GM13977 (cell line): ENCODE data around the gene NCDN.

Experiments
- DNase-seq: peaks from one replicate; pipeline ENCODE4 v3.0.0; 2012; ENCODE audit warnings: low spot score
- CTCF ChIP-seq: IDR thresholded peaks from 2 replicates; pipeline ENCODE4 v1.5.1; 2012; ENCODE audit warnings: mild to moderate bottlenecking, control low read depth; ENCODE audit not compliant: insufficient read depth; ENCODE audit errors: extremely low read depth, missing control alignments
- in situ Hi-C: fragments of 300-500 bp; cut with MboI; formaldehyde crosslinking; loops from one replicate; pipeline ENCODE4 v1.12.0; 2022; ENCODE audit warnings: low sequenced_read_pairs, low pct_unique_long_range_greater_than_20kb, mixed read lengths, inconsistent platforms; ENCODE audit not compliant: unreplicated experiment

The NCDN gene

GRCh38 chr1:35615440-35615839 lies 57.8 kb downstream of the NCDN start:
- in situ Hi-C loops = no loop called here
- no peak for TF ChIP-seq CTCF
- no peak for DNase-seq
